Sciatic nerve (tissue), 2 donors: ENCODE data around the gene KCTD19. TPM values are rescaled to one million over a fixed set of nuclear protein-coding genes. Genes with fewer than 3 reads are reported as not detected.

ENCODE experiments used
- ATAC-seq: fragments of 200-7000 bp; cut with Tn5 transposase; one replicate; pipeline ENCODE4 v1.9.1; 2020; ENCODE audit warnings: mild to moderate bottlenecking, moderate library complexity
- DNase-seq: peaks from one replicate; pipeline ENCODE4 v3.0.0-alpha.2; 2020; ENCODE audit warnings: low spot score
- intact Hi-C: fragments of 100-400 bp; cut with DNase I; formaldehyde crosslinking; loops from one replicate; pipeline ENCODE4 v1.14.2; 2022
- total RNA-seq: library from RNA; stranded (reverse); fragmentation: NEBNext Ultra II Directional; extraction: Animal tissue kit (Norgen Biotek cat#: 25700); gene quantifications from one replicate; pipeline ENCODE4 v1.2.1, GENCODE V29; 2021
- donor health status: DM: no; HTN: no; CAD: no.
- donor health status: DM: no; HTN: no; CAD: no.

Gene KCTD19
- total RNA-seq, 1 donor from 2014 or later = 0.53 TPM

DNA sequence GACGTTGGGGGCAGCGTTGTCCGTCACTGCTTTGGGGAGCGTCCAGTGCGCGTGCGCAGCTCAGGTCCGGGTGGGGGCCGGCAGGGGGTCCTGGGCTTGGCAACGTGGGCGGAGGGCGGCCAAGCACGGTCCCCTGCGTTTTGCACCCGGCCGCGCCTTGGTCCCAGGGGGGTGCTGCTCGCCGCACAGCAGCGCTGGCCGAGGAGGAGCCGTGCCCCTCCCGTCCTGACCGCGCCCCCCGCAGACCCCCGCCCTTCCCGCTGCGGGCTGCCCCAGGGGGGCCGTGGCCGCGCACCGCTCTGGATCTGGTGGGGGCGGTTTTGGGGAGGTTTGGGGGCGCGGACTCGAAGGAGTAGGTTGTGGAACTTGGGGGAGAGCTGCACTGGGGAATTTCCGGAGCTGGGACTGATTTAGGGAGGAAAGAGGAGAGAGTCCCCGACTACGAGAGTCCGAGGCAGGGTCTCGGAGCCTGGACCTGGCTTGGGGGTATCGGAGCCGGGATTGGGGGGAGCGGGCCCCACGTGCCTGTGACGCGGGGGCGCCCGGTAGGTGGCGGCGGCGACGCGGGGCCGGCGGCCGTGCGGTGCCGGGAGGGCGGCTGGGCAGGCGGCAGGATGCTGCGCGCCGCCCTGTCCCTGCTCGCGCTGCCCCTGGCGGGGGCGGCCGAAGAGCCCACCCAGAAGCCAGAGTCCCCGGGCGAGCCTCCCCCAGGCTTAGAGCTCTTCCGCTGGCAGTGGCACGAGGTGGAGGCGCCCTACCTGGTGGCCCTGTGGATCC is 78.0 kb downstream of the KCTD19 start, which contains the start of gene SLC9A5:
SLC9A5 (plus strand) TSS at position 579 of the 777 bp plus-strand sequence; CDS start at position 615, 36 bp downstream.
- no peak for DNase-seq
- intact Hi-C loops = no loop called here

GRCh38 chr16:67248073-67248400 is 78.5 kb downstream of the KCTD19 start:
- ATAC-seq (no peak), DNase-seq (no peak)
- intact Hi-C loops = no loop called here

More for the DNA sequence above, 78.0 kb downstream of the KCTD19 start, which contains the start of gene SLC9A5:
- ATAC-seq = no peak

GRCh38 chr16:67247192-67248072 is 79.1 kb downstream of the KCTD19 start, which contains the start of gene FHOD1:
FHOD1 (minus strand) TSS chr16:67247481; CDS start chr16:67247410, 71 bp downstream.
- ATAC-seq = peak; percentile 93
- intact Hi-C loops = no loop called here

GRCh38 chr16:67246756-67247191 is 79.8 kb downstream of the KCTD19 start:
- intact Hi-C loops = no loop called here
- peak; percentile 81 for DNase-seq
- ATAC-seq = peak; percentile 15

More at GRCh38 chr16:67247192-67248072, 79.1 kb downstream of the KCTD19 start, which contains the start of gene FHOD1:
- DNase-seq = peak; percentile 100

- intact Hi-C loops = no loop called here
- ATAC-seq (peak; percentile 68), DNase-seq (peak; percentile 87)
Observed at GRCh38 chr16:67246081-67246755, 80.3 kb downstream of the KCTD19 start.

DNA sequence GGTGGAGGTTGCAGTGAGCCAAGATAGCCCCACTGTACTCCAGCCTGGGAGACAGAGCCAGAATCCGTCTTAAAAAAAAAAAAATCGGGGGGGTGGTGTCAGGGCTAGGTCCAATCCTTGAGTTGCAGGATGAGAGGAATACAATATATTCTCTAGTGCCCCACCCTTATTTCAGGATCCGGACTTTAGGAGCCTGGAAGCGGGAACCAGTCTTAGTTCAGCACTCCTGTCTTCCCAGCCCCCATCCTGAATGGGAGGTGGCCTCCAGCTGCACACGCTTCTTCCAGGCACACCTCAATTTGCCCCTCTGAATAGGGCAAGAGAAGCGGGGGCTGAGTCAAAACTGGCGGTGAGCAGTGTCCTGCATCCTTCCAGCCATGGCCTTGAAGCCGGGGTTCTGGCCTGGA is 80.9 kb downstream of the KCTD19 start:
- intact Hi-C loops = no loop called here
- no peak for ATAC-seq
- no peak for DNase-seq

GRCh38 chr16:67245186-67245585 is 81.4 kb downstream of the KCTD19 start:
- intact Hi-C loops = no loop called here
- ATAC-seq (no peak), DNase-seq (no peak)

- DNase-seq (peak; percentile 80), ATAC-seq (peak; percentile 5)
- intact Hi-C loops = no loop called here
Observed at GRCh38 chr16:67244387-67245185, 82.0 kb downstream of the KCTD19 start.

- intact Hi-C loops = no loop called here
- no peak for DNase-seq
- ATAC-seq = no peak
Observed at GRCh38 chr16:67243481-67243880, 83.1 kb downstream of the KCTD19 start.

GRCh38 chr16:67242138-67242730 is 84.3 kb downstream of the KCTD19 start:
- no peak for ATAC-seq
- DNase-seq = no peak
- intact Hi-C loops = no loop called here

GRCh38 chr16:67241008-67241900 is 85.3 kb downstream of the KCTD19 start:
- DNase-seq = no peak
- ATAC-seq = peak; percentile 21
- intact Hi-C loops = no loop called here

- ATAC-seq (no peak), DNase-seq (no peak)
- intact Hi-C loops = no loop called here
Observed at GRCh38 chr16:67240506-67240905, 86.0 kb downstream of the KCTD19 start.

Other genes starting within 250 kb of the KCTD19 start
- 13.2 TPM for gene PHAF1, start 216.8 kb downstream of the KCTD19 start, total RNA-seq
- 13.9 TPM for gene B3GNT9, start 175.7 kb downstream of the KCTD19 start, total RNA-seq
- gene TRADD, start 166.8 kb downstream of the KCTD19 start, total RNA-seq = 11.3 TPM
- gene FBXL8, start 166.8 kb downstream of the KCTD19 start, total RNA-seq = 10.1 TPM
- 123 TPM for gene HSF4, start 162.0 kb downstream of the KCTD19 start, total RNA-seq
- gene NOL3, start 156.2 kb downstream of the KCTD19 start, total RNA-seq = 37.9 TPM
- gene MATCAP1, start 142.8 kb downstream of the KCTD19 start, total RNA-seq = 25.7 TPM
- 1.3 TPM for gene EXOC3L1, start 136.6 kb downstream of the KCTD19 start, total RNA-seq
- gene E2F4, start 134.6 kb downstream of the KCTD19 start, total RNA-seq = 45.0 TPM
- 2.0 TPM for gene ELMO3, start 127.6 kb downstream of the KCTD19 start, total RNA-seq
- gene TMEM208, start 99.6 kb downstream of the KCTD19 start, total RNA-seq = 24.6 TPM
- gene FHOD1, start 79.3 kb downstream of the KCTD19 start, total RNA-seq = 35.3 TPM
- 1.2 TPM for gene SLC9A5, start 77.8 kb downstream of the KCTD19 start, total RNA-seq
- gene PLEKHG4, start 47.2 kb downstream of the KCTD19 start, total RNA-seq = 15.0 TPM
- 1.5 TPM for gene LRRC36, start 74 bp upstream of the KCTD19 start, total RNA-seq
- 12.5 TPM for gene TPPP3, start 66.8 kb upstream of the KCTD19 start, total RNA-seq
- 16.3 TPM for gene ZDHHC1, start 89.7 kb upstream of the KCTD19 start, total RNA-seq
- 0.53 TPM for gene HSD11B2, start 104.4 kb upstream of the KCTD19 start, total RNA-seq
- gene ATP6V0D1, start 154.4 kb upstream of the KCTD19 start, total RNA-seq = 46.4 TPM
- gene AGRP, start 156.8 kb upstream of the KCTD19 start, total RNA-seq = not detected
- gene RIPOR1, start 202.1 kb upstream of the KCTD19 start, total RNA-seq = 116 TPM
- gene CTCF, start 235.8 kb upstream of the KCTD19 start, total RNA-seq = 44.0 TPM